Astrocyte of the spinal cord (primary cell): ENCODE data around the gene CASQ2.
A peak's percentile ranks its signal among the peaks of the same experiment; 100 is the strongest.

ENCODE experiments used
- DNase-seq: peaks from one replicate; pipeline ENCODE4 v3.0.0; 2011; ENCODE audit warnings: low read depth, low spot score
- H3K4me3 ChIP-seq: 2 replicates; pipeline ENCODE4 v1.5.1; 2011; ENCODE audit warnings: low read depth, mild to moderate bottlenecking, low read length, moderate library complexity
- CTCF ChIP-seq: IDR thresholded peaks from 2 replicates; pipeline ENCODE4 v1.5.1; 2012; ENCODE audit warnings: low read depth, mild to moderate bottlenecking, low read length, inconsistent platforms
- in situ Hi-C: cut with HindIII; loops from 2 replicates; pipeline ENCODE4 v1.10.0; 2017; ENCODE audit warnings: low sequenced_read_pairs

CASQ2 gene

GRCh38 chr1:115771094-115771846 is 2.8 kb upstream of the CASQ2 start:
- TF ChIP-seq CTCF, result no peak
- no peak overlapping the region for H3K4me3 ChIP-seq
- DNase-seq, result no peak
- in situ Hi-C loops, result no loop called here

- in situ Hi-C loops, result no loop called here
- DNase-seq, result no peak
- TF ChIP-seq CTCF, result no peak
- no peak overlapping the region for H3K4me3 ChIP-seq
These were observed 1.1 kb downstream of the CASQ2 start for GRCh38 chr1:115767403-115767802.

GRCh38 chr1:115765091-115765490 is 3.4 kb downstream of the CASQ2 start:
- DNase-seq, result no peak
- in situ Hi-C loops, result no loop called here
- no peak for TF ChIP-seq CTCF
- H3K4me3 ChIP-seq, result no peak overlapping the region

- TF ChIP-seq CTCF, result peak; percentile 35
- in situ Hi-C loops, result no loop called here
- peak; percentile 13 for DNase-seq
- no peak overlapping the region for H3K4me3 ChIP-seq
These were observed 4.0 kb downstream of the CASQ2 start for GRCh38 chr1:115764541-115764940.

- TF ChIP-seq CTCF, result no peak
- in situ Hi-C loops, result no loop called here
- no peak overlapping the region for H3K4me3 ChIP-seq
- DNase-seq, result no peak
These were observed 5.7 kb downstream of the CASQ2 start for GRCh38 chr1:115762779-115763178.

GRCh38 chr1:115761601-115762302 is 6.8 kb downstream of the CASQ2 start:
- no peak for DNase-seq
- in situ Hi-C loops, result no loop called here
- no peak overlapping the region for H3K4me3 ChIP-seq
- TF ChIP-seq CTCF, result no peak
